Activated naive CD8-positive, alpha-beta T cell treated with anti-CD3 and anti-CD28 coated beads for 36 hours (primary cell): ENCODE data around the gene COPS8. TPM values are rescaled to one million over a fixed set of nuclear protein-coding genes. Genes with fewer than 3 reads are reported as not detected.

Source experiments
- DNase-seq: peaks from one replicate; pipeline ENCODE4 v3.0.0; 2021
- H3K27ac Mint-ChIP-seq: one replicate; pipeline ENCODE4 v1.8.0; 2022; ENCODE audit warnings: mild to moderate bottlenecking, moderate library complexity, mixed read lengths
- H3K27me3 Mint-ChIP-seq: one replicate; pipeline ENCODE4 v1.8.0; 2022; ENCODE audit warnings: mild to moderate bottlenecking, mixed read lengths
- H3K36me3 Mint-ChIP-seq: one replicate; pipeline ENCODE4 v1.8.0; 2021; ENCODE audit warnings: mild to moderate bottlenecking, mixed read lengths
- H3K4me1 Mint-ChIP-seq: one replicate; pipeline ENCODE4 v1.8.0; 2021; ENCODE audit warnings: mixed read lengths
- H3K4me3 Mint-ChIP-seq: one replicate; pipeline ENCODE4 v1.8.0; 2022; ENCODE audit warnings: mild to moderate bottlenecking, moderate library complexity, mixed read lengths
- H3K9me3 Mint-ChIP-seq: one replicate; pipeline ENCODE4 v1.8.0; 2022; ENCODE audit warnings: mixed read lengths
- total RNA-seq, 2 experiments: library from RNA; stranded (reverse); gene quantifications; one replicate each; pipeline ENCODE4 v1.2.3, GENCODE V29; 2021

The COPS8 gene
- total RNA-seq, 2 experiments from 2014 or later: 65.6 to 68.5 TPM

- Mint-ChIP-seq H3K4me1 (peaks cover 9% of the 10 kb centered on the region), H3K36me3 (peaks cover 18% of the 10 kb centered on the region), H3K27ac (no peak overlapping the region), H3K9me3 (peaks cover 18% of the 10 kb centered on the region), H3K4me3 (no peak overlapping the region), H3K27me3 (no peaks in the 10 kb centered on the region)
- DNase-seq: no peak
These were observed 62.9 kb downstream of the COPS8 start for GRCh38 chr2:237148624-237149023.

DNA sequence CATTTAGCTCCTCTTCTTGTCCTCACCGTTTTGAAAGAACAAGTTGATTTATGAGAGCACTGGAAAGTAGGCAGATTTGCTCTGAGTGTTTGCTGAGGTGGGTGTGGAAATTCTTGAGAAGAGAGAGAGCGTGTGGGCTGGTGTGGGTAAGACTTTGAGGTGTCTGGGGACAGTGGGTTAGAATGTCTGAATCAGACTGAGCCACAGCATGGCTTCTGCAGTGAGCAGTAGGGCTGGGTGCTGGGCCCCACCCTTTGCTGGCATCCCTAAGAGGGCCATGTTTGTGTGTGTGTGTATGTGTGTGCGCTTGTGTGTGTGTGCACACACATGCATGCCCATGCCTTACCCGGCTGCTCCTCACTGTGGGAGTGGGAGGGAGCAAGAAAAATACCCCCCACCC, 63.7 kb downstream of the COPS8 start:
- Mint-ChIP-seq H3K9me3 (peaks cover 18% of the 10 kb centered on the region), H3K27me3 (no peaks in the 10 kb centered on the region), H3K36me3 (peaks cover 14% of the 10 kb centered on the region), H3K4me3 (no peak overlapping the region), H3K27ac (peak overlapping the region; percentile 22), H3K4me1 (peaks cover 17% of the 10 kb centered on the region)
- DNase-seq: no peak
